Testis (tissue), 2 donors: ENCODE measurements around the gene YOD1.

Experiments used
- POLR2A ChIP-seq: fragments of 450-650 bp; IDR thresholded peaks from one replicate; pipeline ENCODE4 v1.6.1; 2017; ENCODE audit warnings: antibody characterized with exemption, mild to moderate bottlenecking, moderate library complexity
- TF ChIP-seq, protein P1 (sequence below), 3 experiments: fragments of 450-650 bp in 2 of 3; fragments of 200-600 bp in 1 of 3; sonication (generic) in 1 of 3; IDR thresholded peaks; one replicate each; pipeline ENCODE4 v1.5.1; 2016 to 2019; ENCODE audit warnings: antibody characterized with exemption in 3 of 3, mild to moderate bottlenecking in 2 of 3, moderate library complexity in 1 of 3

DNA sequence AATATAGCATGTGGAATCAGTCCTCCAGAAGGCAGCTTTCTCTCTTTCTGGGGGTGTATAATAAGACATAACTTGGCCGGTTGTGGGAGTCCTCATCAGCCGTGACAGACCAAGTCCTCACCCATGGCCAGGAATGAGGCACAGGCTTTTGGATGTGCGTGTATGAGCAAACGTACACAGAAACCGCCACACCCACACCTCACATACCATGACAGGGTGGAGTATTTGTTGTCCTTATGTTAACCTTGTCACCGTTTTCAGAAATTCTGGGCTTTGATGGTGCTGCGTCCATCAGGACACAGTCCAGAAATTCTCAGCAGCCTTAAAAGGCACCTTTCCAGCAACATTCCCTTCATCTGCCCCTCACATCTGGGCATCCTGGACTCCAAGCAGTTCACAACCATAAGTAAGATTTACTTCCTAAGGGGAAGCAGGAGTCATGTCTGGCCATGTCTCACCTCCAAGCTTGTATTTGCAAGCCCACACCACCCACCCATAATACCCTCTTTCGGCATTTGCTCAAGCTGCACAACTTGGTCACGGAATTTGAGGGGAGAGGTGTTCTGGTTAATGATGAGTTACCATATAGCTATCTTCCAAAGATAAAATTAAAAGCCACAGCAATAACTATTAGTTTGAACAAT lies 30.8 kb downstream of the YOD1 start:
- TF ChIP-seq, protein P1, sequence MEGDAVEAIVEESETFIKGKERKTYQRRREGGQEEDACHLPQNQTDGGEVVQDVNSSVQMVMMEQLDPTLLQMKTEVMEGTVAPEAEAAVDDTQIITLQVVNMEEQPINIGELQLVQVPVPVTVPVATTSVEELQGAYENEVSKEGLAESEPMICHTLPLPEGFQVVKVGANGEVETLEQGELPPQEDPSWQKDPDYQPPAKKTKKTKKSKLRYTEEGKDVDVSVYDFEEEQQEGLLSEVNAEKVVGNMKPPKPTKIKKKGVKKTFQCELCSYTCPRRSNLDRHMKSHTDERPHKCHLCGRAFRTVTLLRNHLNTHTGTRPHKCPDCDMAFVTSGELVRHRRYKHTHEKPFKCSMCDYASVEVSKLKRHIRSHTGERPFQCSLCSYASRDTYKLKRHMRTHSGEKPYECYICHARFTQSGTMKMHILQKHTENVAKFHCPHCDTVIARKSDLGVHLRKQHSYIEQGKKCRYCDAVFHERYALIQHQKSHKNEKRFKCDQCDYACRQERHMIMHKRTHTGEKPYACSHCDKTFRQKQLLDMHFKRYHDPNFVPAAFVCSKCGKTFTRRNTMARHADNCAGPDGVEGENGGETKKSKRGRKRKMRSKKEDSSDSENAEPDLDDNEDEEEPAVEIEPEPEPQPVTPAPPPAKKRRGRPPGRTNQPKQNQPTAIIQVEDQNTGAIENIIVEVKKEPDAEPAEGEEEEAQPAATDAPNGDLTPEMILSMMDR (IDR thresholded peaks at IDR 0.05): no peak
- no peak for TF ChIP-seq POLR2A
